GM06990 (cell line): ENCODE data around the gene NHERF2.

ENCODE experiments used
- DNase-seq: peaks from one replicate; pipeline ENCODE4 v3.0.0-alpha.2; 2011; ENCODE audit not compliant: insufficient read length; ENCODE audit errors: extremely low read depth
- H3K27me3 ChIP-seq: replicated peaks from 2 replicates; pipeline ENCODE4 v1.6.0; 2011; ENCODE audit warnings: low read length; ENCODE audit not compliant: control insufficient read depth, insufficient read depth
- H3K36me3 ChIP-seq: 2 replicates; pipeline ENCODE4 v1.5.1; 2011; ENCODE audit warnings: low read length; ENCODE audit not compliant: control insufficient read depth, insufficient read depth
- H3K4me3 ChIP-seq: replicated peaks from 2 replicates; pipeline ENCODE4 v1.5.1; 2011; ENCODE audit warnings: low read depth, mild to moderate bottlenecking, control low read depth, low read length
- TF ChIP-seq, protein P1 (sequence below): IDR thresholded peaks from 2 replicates; pipeline ENCODE4 v1.5.1; 2011; ENCODE audit warnings: low read length, control low read depth, mild to moderate bottlenecking, inconsistent platforms; ENCODE audit not compliant: insufficient read depth, poor library complexity, severe bottlenecking

Gene NHERF2

DNA sequence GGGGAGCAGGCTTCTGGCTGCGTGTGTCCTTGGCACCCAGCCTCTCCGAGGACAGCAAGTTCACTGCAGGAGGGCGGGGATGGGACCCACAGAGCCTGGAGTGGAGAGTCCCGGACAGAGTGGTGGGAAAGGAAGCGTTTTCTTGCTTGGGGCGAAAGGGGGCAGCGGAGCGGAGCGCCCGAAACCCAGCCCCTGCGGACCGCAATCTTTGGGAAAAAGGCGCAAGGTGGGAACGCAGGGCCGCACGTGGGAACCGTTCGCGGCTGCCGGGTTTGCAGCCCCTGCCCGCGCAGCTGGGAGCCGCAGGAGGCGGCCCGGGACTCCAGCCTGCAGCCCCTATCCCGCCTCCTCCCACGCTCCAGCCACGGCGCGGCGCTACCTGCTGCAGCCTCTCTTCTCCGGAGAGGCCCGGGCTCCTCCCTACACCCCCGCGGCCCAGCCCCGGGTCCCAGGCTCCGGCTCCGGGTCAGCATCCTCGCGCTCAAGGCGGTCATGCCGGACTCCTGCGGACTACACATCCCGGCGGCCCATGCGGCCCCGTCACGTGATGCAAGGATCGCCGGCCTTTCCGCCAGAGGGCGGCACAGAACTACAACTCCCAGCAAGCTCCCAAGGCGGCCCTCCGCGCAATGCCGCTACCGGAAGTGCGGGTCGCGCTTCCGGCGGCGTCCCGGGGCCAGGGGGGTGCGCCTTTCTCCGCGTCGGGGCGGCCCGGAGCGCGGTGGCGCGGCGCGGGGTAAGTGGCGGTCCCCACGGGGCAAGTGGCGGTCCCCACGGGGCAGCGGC is 20.8 kb downstream of the NHERF2 start, which contains the start of the genes NTHL1 and TSC2:
NTHL1 (minus strand) TSS at position 505 of the 786 bp plus-strand sequence; CDS start at position 494, 11 bp downstream.
TSC2 (plus strand) TSS at position 656 of the 786 bp plus-strand sequence. CDS start 631 bp downstream, outside the sequence.
- peak; percentile 96 for DNase-seq
- TF ChIP-seq, protein P1, sequence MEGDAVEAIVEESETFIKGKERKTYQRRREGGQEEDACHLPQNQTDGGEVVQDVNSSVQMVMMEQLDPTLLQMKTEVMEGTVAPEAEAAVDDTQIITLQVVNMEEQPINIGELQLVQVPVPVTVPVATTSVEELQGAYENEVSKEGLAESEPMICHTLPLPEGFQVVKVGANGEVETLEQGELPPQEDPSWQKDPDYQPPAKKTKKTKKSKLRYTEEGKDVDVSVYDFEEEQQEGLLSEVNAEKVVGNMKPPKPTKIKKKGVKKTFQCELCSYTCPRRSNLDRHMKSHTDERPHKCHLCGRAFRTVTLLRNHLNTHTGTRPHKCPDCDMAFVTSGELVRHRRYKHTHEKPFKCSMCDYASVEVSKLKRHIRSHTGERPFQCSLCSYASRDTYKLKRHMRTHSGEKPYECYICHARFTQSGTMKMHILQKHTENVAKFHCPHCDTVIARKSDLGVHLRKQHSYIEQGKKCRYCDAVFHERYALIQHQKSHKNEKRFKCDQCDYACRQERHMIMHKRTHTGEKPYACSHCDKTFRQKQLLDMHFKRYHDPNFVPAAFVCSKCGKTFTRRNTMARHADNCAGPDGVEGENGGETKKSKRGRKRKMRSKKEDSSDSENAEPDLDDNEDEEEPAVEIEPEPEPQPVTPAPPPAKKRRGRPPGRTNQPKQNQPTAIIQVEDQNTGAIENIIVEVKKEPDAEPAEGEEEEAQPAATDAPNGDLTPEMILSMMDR, result no peak
- Histone ChIP-seq H3K36me3 (peaks cover 4% of the 10 kb centered on the region), H3K27me3 (no peaks in the 10 kb centered on the region), H3K4me3 (peak within 1 kb of the TSS; percentile 91)

DNA sequence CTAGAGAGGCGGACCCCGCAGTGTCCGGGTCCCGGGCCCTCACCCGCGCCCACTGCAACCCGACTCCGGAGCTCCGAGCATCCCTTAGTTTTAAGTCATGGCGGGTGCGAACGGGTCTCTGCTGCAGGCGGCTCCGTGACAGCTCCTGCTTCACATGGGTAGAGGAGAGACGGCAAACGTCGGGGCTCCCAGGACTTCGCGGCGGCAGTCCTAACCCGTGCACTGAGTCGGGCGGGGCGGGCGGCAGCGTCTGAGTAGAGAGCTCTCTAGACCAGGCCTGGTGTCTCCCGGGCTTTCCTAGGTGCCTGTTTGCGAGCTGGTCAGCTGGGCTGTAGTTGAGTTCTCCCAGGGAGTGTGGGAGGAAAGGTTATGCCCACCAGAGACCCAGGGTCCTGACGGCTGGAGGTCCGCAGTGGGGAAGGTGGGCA is 21.4 kb downstream of the NHERF2 start:
- no peak for DNase-seq
- TF ChIP-seq, protein P1, result no peak
- H3K36me3 ChIP-seq, result peaks cover 9% of the 10 kb centered on the region
- peak overlapping the region; percentile 91 for H3K4me3 ChIP-seq
- H3K27me3 ChIP-seq, result no peaks in the 10 kb centered on the region

GRCh38 chr16:2053211-2053610 is 26.5 kb downstream of the NHERF2 start:
- TF ChIP-seq, protein P1, result no peak
- Histone ChIP-seq H3K27me3 (no peaks in the 10 kb centered on the region), H3K4me3 (no peak overlapping the region), H3K36me3 (peaks cover 22% of the 10 kb centered on the region)
- DNase-seq, result no peak

- DNase-seq, result no peak
- TF ChIP-seq, protein P1, result no peak
Measured at GRCh38 chr16:2053897-2054296, 27.2 kb downstream of the NHERF2 start.

DNA sequence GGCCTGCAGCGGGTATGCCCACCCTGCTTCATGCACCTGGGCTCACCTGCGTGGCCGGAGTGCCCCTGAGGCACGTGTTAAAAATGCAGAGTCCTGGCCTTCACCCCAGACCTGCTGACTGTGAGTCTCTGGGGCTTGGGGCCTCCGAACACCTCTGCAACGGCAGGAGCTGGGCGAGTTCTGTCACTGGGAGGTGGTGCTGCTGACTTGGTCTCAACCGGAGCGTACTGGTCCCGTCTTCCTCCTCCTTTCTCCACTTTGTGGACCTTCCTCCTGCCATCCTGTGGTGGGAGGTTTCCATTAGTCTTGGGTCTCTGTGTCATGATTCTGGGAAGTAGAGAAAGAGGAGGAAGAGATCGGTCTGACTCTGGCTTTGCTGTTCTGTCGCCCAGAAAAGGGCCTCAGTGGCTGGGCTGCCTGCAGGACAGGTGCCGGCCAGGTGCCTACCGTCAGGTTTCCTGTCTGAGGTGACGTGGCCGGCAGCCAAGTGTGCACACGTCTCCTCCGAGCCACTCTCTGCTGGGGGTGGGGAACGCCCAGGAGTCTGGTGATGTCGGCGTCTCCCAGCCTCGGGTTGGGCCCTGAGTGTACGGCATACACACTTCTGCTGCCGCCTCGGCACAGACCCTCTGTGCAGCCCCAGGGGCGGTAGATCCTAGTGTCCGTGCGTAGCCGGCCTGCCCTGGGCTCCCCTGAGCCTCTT is 28.0 kb downstream of the NHERF2 start:
- no peaks in the 10 kb centered on the region for H3K27me3 ChIP-seq
- no peak for DNase-seq
- TF ChIP-seq, protein P1, result no peak
- H3K4me3 ChIP-seq, result no peak overlapping the region
- peaks cover 22% of the 10 kb centered on the region for H3K36me3 ChIP-seq

More at GRCh38 chr16:2053897-2054296, 27.2 kb downstream of the NHERF2 start:
- Histone ChIP-seq H3K36me3 (peaks cover 22% of the 10 kb centered on the region), H3K27me3 (no peaks in the 10 kb centered on the region), H3K4me3 (no peak overlapping the region)
